Calu3 (cell line): ENCODE results near the gene UXS1. TPM values are rescaled to one million over a fixed set of nuclear protein-coding genes. Genes with fewer than 3 reads are reported as not detected.

Source experiments
- BruUV-seq: library from RNA; stranded (reverse); fragments of 400-500 nt; replicated peaks from 2 replicates; lab custom pipeline; 2021; lab: Mats Ljungman, UMichigan
- CTCF ChIA-PET: fragments of 300-600 bp; sonication (Branson Sonifier 250); formaldehyde crosslinking; loops from one replicate; lab custom pipeline; 2022; ENCODE audit warnings: antibody characterized with exemption; lab: Charles Lee
- DNase-seq: peaks from one replicate; pipeline ENCODE4 v3.0.0; 2022
- H3K27ac Mint-ChIP-seq: one replicate; pipeline ENCODE4 v1.8.0; 2022; ENCODE audit warnings: mixed read lengths; ENCODE audit not compliant: unreplicated experiment
- H3K27me3 Mint-ChIP-seq: one replicate; pipeline ENCODE4 v1.8.0; 2022; ENCODE audit warnings: mixed read lengths; ENCODE audit not compliant: unreplicated experiment
- H3K36me3 Mint-ChIP-seq: one replicate; pipeline ENCODE4 v1.8.0; 2022; ENCODE audit warnings: mild to moderate bottlenecking, moderate library complexity, mixed read lengths; ENCODE audit not compliant: insufficient read depth, unreplicated experiment
- H3K4me1 Mint-ChIP-seq: one replicate; pipeline ENCODE4 v1.8.0; 2022; ENCODE audit warnings: mild to moderate bottlenecking, low read depth, mixed read lengths; ENCODE audit not compliant: unreplicated experiment
- H3K4me3 Mint-ChIP-seq: one replicate; pipeline ENCODE4 v1.8.0; 2022; ENCODE audit warnings: mild to moderate bottlenecking, low read depth, moderate library complexity, mixed read lengths; ENCODE audit not compliant: unreplicated experiment
- H3K9me3 Mint-ChIP-seq: one replicate; pipeline ENCODE4 v1.8.0; 2022; ENCODE audit warnings: low read depth, mixed read lengths; ENCODE audit not compliant: unreplicated experiment
- intact Hi-C: fragments of 100-400 bp; cut with micrococcal nuclease; formaldehyde crosslinking; loops from one replicate; pipeline ENCODE4 v1.10.0; 2022; ENCODE audit not compliant: unreplicated experiment
- total RNA-seq: library from RNA; stranded (reverse); gene quantifications from 2 replicates; pipeline ENCODE4 v1.2.3, GENCODE V29; 2022
- TF ChIP-seq, protein P1 (sequence below): fragments of 200-600 bp; IDR thresholded peaks from one replicate; pipeline ENCODE4 v1.8.0; 2022; ENCODE audit warnings: antibody characterized with exemption; ENCODE audit not compliant: unreplicated experiment

Gene UXS1
- total RNA-seq, 1 experiment from 2014 or later, result 87.7 TPM

DNA sequence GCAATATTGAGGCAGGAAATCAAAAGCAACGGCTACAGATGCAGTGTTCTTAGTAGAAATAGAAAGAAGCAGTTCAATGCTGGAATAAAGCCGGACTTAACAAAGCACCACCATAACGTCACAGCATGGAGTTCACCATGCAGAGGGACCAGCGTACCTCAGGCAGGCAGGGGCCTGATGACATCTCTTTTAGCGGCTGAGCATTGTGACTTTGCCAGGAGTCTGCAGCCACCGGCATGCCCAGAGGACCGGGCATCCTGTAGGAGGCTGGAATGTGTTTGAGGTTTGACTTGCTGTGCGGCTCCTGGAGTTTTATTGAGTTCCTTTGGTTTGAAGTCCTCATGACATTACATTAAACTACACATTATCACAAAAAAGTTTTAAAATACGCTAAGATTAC, 139.8 kb downstream of the UXS1 start:
- CTCF ChIA-PET, result no interaction called here
- H3K4me1 Mint-ChIP-seq, result peaks cover 29% of the 10 kb centered on the region
- H3K9me3 Mint-ChIP-seq, result peaks cover 6% of the 10 kb centered on the region
- no peaks in the 10 kb centered on the region for H3K27me3 Mint-ChIP-seq
- no peaks in the 10 kb centered on the region for H3K36me3 Mint-ChIP-seq
- DNase-seq, result no peak
- no peak overlapping the region for H3K4me3 Mint-ChIP-seq
- TF ChIP-seq, protein P1, sequence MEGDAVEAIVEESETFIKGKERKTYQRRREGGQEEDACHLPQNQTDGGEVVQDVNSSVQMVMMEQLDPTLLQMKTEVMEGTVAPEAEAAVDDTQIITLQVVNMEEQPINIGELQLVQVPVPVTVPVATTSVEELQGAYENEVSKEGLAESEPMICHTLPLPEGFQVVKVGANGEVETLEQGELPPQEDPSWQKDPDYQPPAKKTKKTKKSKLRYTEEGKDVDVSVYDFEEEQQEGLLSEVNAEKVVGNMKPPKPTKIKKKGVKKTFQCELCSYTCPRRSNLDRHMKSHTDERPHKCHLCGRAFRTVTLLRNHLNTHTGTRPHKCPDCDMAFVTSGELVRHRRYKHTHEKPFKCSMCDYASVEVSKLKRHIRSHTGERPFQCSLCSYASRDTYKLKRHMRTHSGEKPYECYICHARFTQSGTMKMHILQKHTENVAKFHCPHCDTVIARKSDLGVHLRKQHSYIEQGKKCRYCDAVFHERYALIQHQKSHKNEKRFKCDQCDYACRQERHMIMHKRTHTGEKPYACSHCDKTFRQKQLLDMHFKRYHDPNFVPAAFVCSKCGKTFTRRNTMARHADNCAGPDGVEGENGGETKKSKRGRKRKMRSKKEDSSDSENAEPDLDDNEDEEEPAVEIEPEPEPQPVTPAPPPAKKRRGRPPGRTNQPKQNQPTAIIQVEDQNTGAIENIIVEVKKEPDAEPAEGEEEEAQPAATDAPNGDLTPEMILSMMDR, result no peak
- H3K27ac Mint-ChIP-seq, result no peak overlapping the region
- intact Hi-C loops, result no loop called here
- no TSS peak for BruUV-seq

DNA sequence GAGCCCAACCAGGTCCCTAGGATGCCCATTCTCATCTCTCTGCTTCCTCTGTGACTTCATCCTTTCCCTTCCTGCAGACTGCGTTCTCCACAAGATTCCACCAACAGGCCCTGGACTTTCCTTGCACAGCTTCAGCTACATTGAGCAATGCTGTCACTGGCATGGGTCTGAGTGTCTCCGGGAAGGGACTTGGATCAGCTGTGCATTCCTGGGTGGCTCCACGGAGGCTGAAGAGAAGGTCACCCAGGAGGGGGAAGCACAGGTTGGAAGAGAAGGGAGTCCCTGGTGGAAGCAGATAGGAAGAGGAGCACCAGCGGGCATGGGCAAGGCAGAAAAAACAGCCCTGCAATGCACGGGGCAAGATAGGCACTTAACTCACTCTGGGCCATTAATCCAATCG, 140.5 kb downstream of the UXS1 start:
- peaks cover 6% of the 10 kb centered on the region for H3K9me3 Mint-ChIP-seq
- BruUV-seq, result no TSS peak
- TF ChIP-seq, protein P1, result no peak
- intact Hi-C loops, result no loop called here
- H3K36me3 Mint-ChIP-seq, result no peaks in the 10 kb centered on the region
- DNase-seq, result no peak
- peaks cover 29% of the 10 kb centered on the region for H3K4me1 Mint-ChIP-seq
- H3K4me3 Mint-ChIP-seq, result no peak overlapping the region
- no peaks in the 10 kb centered on the region for H3K27me3 Mint-ChIP-seq
- CTCF ChIA-PET, result interaction anchor here (0.6 to 1.0 kb wide), 2 partner anchors 134 to 427 kb away, joined by 3 to 4 read pairs; no protein-coding TSS in a partner anchor
- no peak overlapping the region for H3K27ac Mint-ChIP-seq

DNA sequence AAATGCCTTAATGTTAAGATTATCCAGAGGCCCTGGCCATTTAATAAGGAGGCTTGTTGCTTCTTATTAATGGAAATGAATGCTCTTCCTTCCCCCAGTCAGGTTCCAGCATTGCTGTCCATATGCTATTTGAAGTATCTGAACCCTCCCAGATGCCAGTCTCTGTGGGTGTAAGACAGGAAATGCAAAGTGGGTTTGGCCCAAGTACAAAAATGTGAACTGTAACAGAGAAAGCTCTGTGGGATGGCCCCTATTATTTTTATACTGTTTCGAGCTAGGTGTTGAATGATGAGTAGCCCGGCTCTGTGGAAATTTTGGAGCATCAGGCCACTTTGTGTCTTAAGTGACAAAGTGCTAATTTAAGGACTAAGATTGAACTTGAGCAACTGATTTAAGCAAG, 141.0 kb downstream of the UXS1 start:
- intact Hi-C loops, result no loop called here
- Mint-ChIP-seq H3K27me3 (no peaks in the 10 kb centered on the region), H3K4me1 (peaks cover 29% of the 10 kb centered on the region), H3K9me3 (peaks cover 6% of the 10 kb centered on the region), H3K27ac (no peak overlapping the region), H3K4me3 (no peak overlapping the region), H3K36me3 (no peaks in the 10 kb centered on the region)
- CTCF ChIA-PET, result interaction anchor here (0.6 to 1.0 kb wide), 2 partner anchors 134 to 427 kb away, joined by 3 to 4 read pairs; no protein-coding TSS in a partner anchor
- DNase-seq, result peak; percentile 14
- BruUV-seq, result no TSS peak
- TF ChIP-seq, protein P1, result no peak

DNA sequence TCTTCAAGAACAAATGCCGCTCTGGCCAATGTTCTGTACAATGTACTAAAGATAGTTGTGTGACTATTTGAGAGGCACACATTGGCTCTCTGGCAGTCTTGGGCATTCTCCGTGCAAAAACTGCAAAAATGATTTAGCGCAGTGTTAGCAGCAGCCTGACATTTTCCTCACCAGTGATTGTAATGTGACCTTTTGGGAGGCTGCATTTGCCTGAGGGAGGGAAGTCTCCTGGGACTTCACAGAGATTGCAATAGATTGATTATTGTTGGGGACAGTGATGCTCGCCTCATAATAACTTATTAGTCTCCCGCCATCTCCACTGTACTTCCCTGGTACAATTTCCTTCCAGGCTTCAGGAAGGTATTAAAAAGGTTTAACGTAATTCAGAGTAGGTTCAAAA, 149.2 kb downstream of the UXS1 start:
- CTCF ChIA-PET, result no interaction called here
- DNase-seq, result no peak
- no peak overlapping the region for H3K27ac Mint-ChIP-seq
- no peaks in the 10 kb centered on the region for H3K27me3 Mint-ChIP-seq
- no TSS peak for BruUV-seq
- intact Hi-C loops, result loop anchor here (5.0 kb wide), 1 partner anchor 118 kb away; no protein-coding TSS in a partner anchor
- no peaks in the 10 kb centered on the region for H3K36me3 Mint-ChIP-seq
- TF ChIP-seq, protein P1, result no peak
- no peaks in the 10 kb centered on the region for H3K4me1 Mint-ChIP-seq
- H3K9me3 Mint-ChIP-seq, result no peaks in the 10 kb centered on the region
- no peak overlapping the region for H3K4me3 Mint-ChIP-seq
